AG04450 (cell line): ENCODE results near the gene MICA. TPM values are rescaled to one million over a fixed set of nuclear protein-coding genes. Genes with fewer than 3 reads are reported as not detected.

Experiments
- CTCF ChIA-PET: fragments of 300-600, 350-600 bp; formaldehyde crosslinking; extraction: SDS; loops from one replicate; lab custom pipeline; 2022; ENCODE audit warnings: antibody characterized with exemption, inconsistent platforms; lab: Charles Lee
- POLR2A ChIA-PET: fragments of 350-600 bp; formaldehyde crosslinking; extraction: SDS; loops from one replicate; lab custom pipeline; 2021; ENCODE audit warnings: antibody characterized with exemption, inconsistent platforms; lab: Yijun Ruan, JAX
- DNase-seq: peaks from one replicate; pipeline ENCODE4 v3.0.0-alpha.2; 2011; ENCODE audit warnings: low read depth, low spot score
- H3K27ac ChIP-seq: one replicate; pipeline ENCODE4 v1.5.1; 2012; ENCODE audit warnings: low read depth, low read length, control low read depth
- H3K27me3 ChIP-seq: one replicate; pipeline ENCODE4 v1.6.0; 2012; ENCODE audit warnings: low read length; ENCODE audit not compliant: control insufficient read depth, insufficient read depth
- H3K4me3 ChIP-seq: 2 replicates; pipeline ENCODE4 v1.5.1; 2011; ENCODE audit warnings: mild to moderate bottlenecking, low read depth, low read length, control low read depth
- H3K9me3 ChIP-seq: 2 replicates; pipeline ENCODE4 v1.5.1; 2012; ENCODE audit warnings: low read length; ENCODE audit not compliant: control insufficient read depth, insufficient read depth
- CTCF ChIP-seq: IDR thresholded peaks from 2 replicates; pipeline ENCODE4 v1.5.1; 2011; ENCODE audit warnings: low read depth, low read length, control low read depth, inconsistent platforms
- polyA plus RNA-seq: library from polyadenylated mRNA; depleted of rRNA; stranded (reverse); fragments of >200 nt; gene quantifications from 2 replicates; pipeline ENCODE4 v1.2.3, GENCODE V29; 2011

MICA gene
- polyA plus RNA-seq, 1 experiment, result 39.9 TPM

GRCh38 chr6:31418251-31418650 is 14.9 kb downstream of the MICA start:
- ChIA-PET CTCF (no interaction called here), POLR2A (no interaction called here)
- no peak for DNase-seq
- no peaks in the 10 kb centered on the region; the same call in 1 of the 2 replicates for H3K9me3 ChIP-seq
- peaks cover 6% of the 10 kb centered on the region for H3K27me3 ChIP-seq
- no peak overlapping the region for H3K27ac ChIP-seq
- no peak for TF ChIP-seq CTCF
- no peak overlapping the region for H3K4me3 ChIP-seq

- CTCF ChIA-PET, result no interaction called here
Observed at GRCh38 chr6:31419842-31420241, 16.4 kb downstream of the MICA start.

GRCh38 chr6:31420546-31420945 is 17.2 kb downstream of the MICA start:
- H3K27me3 ChIP-seq, result peaks cover 6% of the 10 kb centered on the region
- CTCF ChIA-PET, result no interaction called here
- H3K4me3 ChIP-seq, result no peak overlapping the region
- H3K27ac ChIP-seq, result no peak overlapping the region
- H3K9me3 ChIP-seq, result no peaks in the 10 kb centered on the region
- no peak for DNase-seq
- POLR2A ChIA-PET, result no interaction called here
- no peak for TF ChIP-seq CTCF

More at GRCh38 chr6:31419842-31420241, 16.4 kb downstream of the MICA start:
- Histone ChIP-seq H3K9me3 (no peaks in the 10 kb centered on the region), H3K27me3 (peaks cover 6% of the 10 kb centered on the region), H3K27ac (no peak overlapping the region), H3K4me3 (no peak overlapping the region)
- TF ChIP-seq CTCF, result no peak
- DNase-seq, result no peak
- POLR2A ChIA-PET, result no interaction called here

- H3K4me3 ChIP-seq, result no peak overlapping the region
- ChIA-PET CTCF (no interaction called here), POLR2A (no interaction called here)
- TF ChIP-seq CTCF, result no peak
- H3K9me3 ChIP-seq, result no peaks in the 10 kb centered on the region
- H3K27me3 ChIP-seq, result peaks cover 9% of the 10 kb centered on the region
- no peak for DNase-seq
- no peak overlapping the region for H3K27ac ChIP-seq
Observed at GRCh38 chr6:31422587-31422986, 19.2 kb downstream of the MICA start.

- no peak for TF ChIP-seq CTCF
- H3K27me3 ChIP-seq, result peaks cover 9% of the 10 kb centered on the region
- no peaks in the 10 kb centered on the region for H3K9me3 ChIP-seq
- ChIA-PET POLR2A (no interaction called here), CTCF (no interaction called here)
- H3K4me3 ChIP-seq, result no peak overlapping the region
- H3K27ac ChIP-seq, result no peak overlapping the region
- no peak for DNase-seq
Observed at GRCh38 chr6:31423550-31423949, 20.2 kb downstream of the MICA start.
